ENCODE data around the gene FBXO42. TPM values are rescaled to one million over a fixed set of nuclear protein-coding genes. Genes with fewer than 3 reads are reported as not detected.

FBXO42 gene
- total RNA-seq, 1 experiment from 2014 or later = 19.9 TPM

DNA sequence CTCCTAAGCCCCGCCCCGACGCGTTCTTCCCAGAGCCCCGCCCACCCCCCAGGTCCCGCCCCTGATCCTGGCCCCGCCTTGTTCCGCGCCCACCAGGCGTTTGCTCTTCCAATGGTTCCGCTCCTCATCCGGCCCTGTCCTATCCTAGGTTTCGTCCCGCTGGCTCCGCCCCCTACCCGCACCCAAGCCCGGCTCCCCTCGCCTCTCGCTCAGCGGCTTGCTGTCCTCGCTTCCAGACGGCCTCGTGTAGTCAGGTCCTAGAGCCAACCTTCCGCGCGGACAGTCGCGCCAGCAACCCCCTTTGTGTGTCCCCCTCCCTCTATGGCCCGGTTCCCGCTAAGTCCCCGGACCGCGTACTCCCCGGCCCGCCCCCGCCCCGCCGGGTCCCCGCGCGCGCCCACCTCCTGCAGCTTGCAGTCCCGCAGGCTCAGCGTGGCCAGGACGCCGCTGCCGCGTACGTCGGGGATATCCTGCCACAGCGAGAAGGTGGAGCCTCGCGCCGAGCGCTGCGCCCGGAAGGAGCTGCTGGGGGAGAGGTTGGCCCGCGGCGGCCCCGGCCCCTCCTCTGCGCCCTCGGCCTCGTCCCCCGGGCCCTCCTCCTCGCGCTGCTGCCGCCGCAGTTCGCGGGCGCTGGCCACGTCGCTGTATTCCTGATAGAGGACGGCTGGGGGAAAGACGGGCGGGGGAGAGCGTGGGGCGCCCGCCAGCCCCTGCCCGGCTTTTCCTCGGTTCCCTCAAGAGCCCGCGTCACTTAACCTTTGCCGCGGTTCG is 145.5 kb downstream of the FBXO42 start:
- peak; percentile 96 for DNase-seq (ENCODE audit: extremely low read depth, low read depth)

GRCh38 chr1:16205891-16206546 is 146.3 kb downstream of the FBXO42 start:
- no peak for DNase-seq (ENCODE audit: extremely low read depth, low read depth)

- no peak for DNase-seq (ENCODE audit: extremely low read depth, low read depth)
Observed at GRCh38 chr1:16205334-16205671, 147.0 kb downstream of the FBXO42 start.

GRCh38 chr1:16204634-16205333 is 147.5 kb downstream of the FBXO42 start:
- no peak for DNase-seq (ENCODE audit: extremely low read depth, low read depth)

GRCh38 chr1:16204216-16204615 is 148.1 kb downstream of the FBXO42 start:
- no peak for DNase-seq (ENCODE audit: extremely low read depth, low read depth)

GRCh38 chr1:16203550-16203949 is 148.7 kb downstream of the FBXO42 start:
- no peak for DNase-seq (ENCODE audit: extremely low read depth, low read depth)

- no peak for DNase-seq (ENCODE audit: extremely low read depth, low read depth)
Observed at GRCh38 chr1:16202281-16203210, 149.7 kb downstream of the FBXO42 start.

GRCh38 chr1:16199700-16200099 is 152.6 kb downstream of the FBXO42 start:
- no peak for DNase-seq (ENCODE audit: extremely low read depth, low read depth)

DNA sequence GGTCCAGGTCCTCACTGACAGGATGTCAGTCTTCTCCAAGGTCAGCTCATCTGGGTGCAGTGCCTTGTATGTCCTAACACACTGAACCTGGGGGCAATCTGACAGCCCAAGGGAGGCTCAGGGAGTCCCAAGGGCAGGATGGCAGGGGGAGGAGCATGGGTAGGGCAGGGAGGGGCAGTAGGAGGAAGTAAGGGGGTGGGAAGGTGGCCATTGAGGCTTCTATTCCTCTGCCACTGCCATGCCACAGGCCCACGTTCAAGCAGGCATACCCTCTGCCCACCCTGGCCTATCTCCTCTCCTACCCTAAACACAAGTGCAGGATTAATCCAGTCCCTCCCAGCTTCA is 153.2 kb downstream of the FBXO42 start:
- no peak for DNase-seq (ENCODE audit: extremely low read depth, low read depth)

DNA sequence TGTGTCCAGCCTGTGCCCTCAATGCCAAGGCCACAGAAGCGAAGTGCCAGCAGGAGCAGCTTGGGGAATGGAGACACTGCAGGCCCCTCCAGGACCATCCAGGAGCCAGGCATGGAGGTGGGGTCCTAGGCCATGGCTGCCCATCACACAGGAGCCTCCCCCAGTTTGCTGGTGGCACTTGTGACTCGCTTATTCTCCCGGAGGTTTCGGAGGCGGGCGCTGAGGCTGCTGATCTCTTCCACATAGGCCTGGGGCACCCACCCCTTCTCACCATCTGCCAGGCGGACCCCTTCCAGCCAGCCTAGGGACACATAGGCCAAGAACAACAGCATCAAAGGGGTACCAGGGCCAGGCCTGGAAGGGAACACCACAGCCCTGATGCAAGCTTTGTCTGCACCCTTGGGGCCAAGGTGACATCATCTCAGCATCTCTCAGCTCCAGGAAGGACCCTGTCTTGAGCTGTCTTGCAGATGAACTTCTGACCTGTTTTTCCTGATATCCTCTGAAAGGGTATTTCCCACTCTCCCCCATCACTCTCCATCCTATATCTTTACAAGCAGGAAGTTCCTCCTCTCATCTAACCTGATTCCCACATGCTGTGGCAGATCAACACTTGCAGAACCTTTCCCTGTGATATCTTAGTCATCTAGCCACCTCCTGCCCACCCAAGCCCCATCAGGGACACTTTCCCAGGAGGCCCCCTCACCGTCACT is 153.7 kb downstream of the FBXO42 start:
- DNase-seq (ENCODE audit: extremely low read depth, low read depth) = no peak

DNA sequence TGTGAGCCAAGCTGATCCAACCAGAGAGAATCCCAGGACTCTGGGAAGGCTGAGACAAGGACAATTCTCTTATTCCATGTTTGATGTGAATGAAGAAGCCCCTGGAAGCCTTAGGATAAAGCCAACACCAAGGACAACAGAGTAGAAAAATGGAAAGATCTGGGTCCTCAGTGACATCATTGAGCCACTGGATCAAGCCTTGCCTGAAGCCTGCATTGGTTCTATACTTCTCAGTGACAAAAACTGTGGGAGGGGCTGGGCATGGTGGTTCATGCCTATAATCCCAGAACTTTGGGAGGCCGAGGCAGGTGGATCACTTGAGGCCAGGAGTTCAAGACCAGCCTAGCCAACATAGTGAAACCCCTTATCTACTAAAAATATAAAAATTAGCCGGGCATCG is 155.4 kb downstream of the FBXO42 start:
- DNase-seq (ENCODE audit: extremely low read depth, low read depth) = no peak

Small RNA genes lying within 50 kb of the gene (small RNA-seq; reads per million reads assigned to genes)
- gene MT1XP1 = 0 reads per million in 2 experiments

Other genes with a start within 250 kb of the FBXO42 start
- gene EPHA2, start 196.4 kb downstream of the FBXO42 start, total RNA-seq (2014; rRNA removed; shearing (Covaris generic)) = 52.3 and 53.9 TPM in 2 replicates
- gene ARHGEF19, start 139.8 kb downstream of the FBXO42 start, total RNA-seq (2014; rRNA removed; shearing (Covaris generic)) = 6.1 and 6.3 TPM in 2 replicates
- 3.9 and 4.0 TPM in 2 replicates for gene CPLANE2, start 115.3 kb downstream of the FBXO42 start, total RNA-seq (2014; rRNA removed; shearing (Covaris generic))
- 49.0 and 51.4 TPM in 2 replicates for gene SZRD1, start 14.8 kb upstream of the FBXO42 start, total RNA-seq (2014; rRNA removed; shearing (Covaris generic))
- gene SPATA21, start 84.9 kb upstream of the FBXO42 start, total RNA-seq (2014; rRNA removed; shearing (Covaris generic)) = not detected in 2 replicates
- gene NECAP2, start 88.2 kb upstream of the FBXO42 start, total RNA-seq (2014; rRNA removed; shearing (Covaris generic)) = 24.4 and 30.8 TPM in 2 replicates
- under 0.01 TPM in 2 replicates for gene RNU1-1, start 161.8 kb upstream of the FBXO42 start, total RNA-seq (2014; rRNA removed; shearing (Covaris generic))

Data from NCI-H460 (cell line).